H7 (cell line): Measurements from ENCODE around the gene SEMA6A. TPM values are rescaled to one million over a fixed set of nuclear protein-coding genes. Genes with fewer than 3 reads are reported as not detected.

Experiments used
- DNase-seq: peaks from one replicate; pipeline ENCODE4 v3.0.0; 2012
- H3K27me3 ChIP-seq: 2 replicates; pipeline ENCODE4 v1.6.0; 2011; ENCODE audit warnings: mild to moderate bottlenecking, low read length; ENCODE audit not compliant: control insufficient read depth, insufficient read depth
- H3K36me3 ChIP-seq: replicated peaks from 2 replicates; pipeline ENCODE4 v1.5.1; 2011; ENCODE audit warnings: low read length; ENCODE audit not compliant: control insufficient read depth, insufficient read depth
- H3K4me3 ChIP-seq: 2 replicates; pipeline ENCODE4 v1.5.1; 2011; ENCODE audit warnings: low read depth, mild to moderate bottlenecking, control low read depth, low read length, moderate library complexity; ENCODE audit not compliant: insufficient read depth
- total RNA-seq: library from RNA; depleted of rRNA; stranded (reverse); fragments of >200 nt; shearing (Covaris generic); gene quantifications from 2 replicates; pipeline ENCODE4 v1.2.3, GENCODE V29; 2014; rRNA removed

The SEMA6A gene
- total RNA-seq, result 207 and 294 TPM in 2 replicates

- Histone ChIP-seq H3K4me3 (peak within 1 kb of the TSS; percentile 99), H3K36me3 (peaks cover 8% of the 10 kb centered on the region; the same call in 1 of the 2 replicates), H3K27me3 (no peaks in the 10 kb centered on the region)
- peak; percentile 93 for DNase-seq
Measured at GRCh38 chr5:116574367-116575325, at the start of gene SEMA6A. Gene SEMA6A (minus strand): TSS chr5:116574823. CDS start chr5:116504944, 69,879 bp downstream.

- H3K27me3 ChIP-seq, result no peaks in the 10 kb centered on the region
- no peaks in the 10 kb centered on the region for H3K36me3 ChIP-seq
- no peak overlapping the region for H3K4me3 ChIP-seq
- no peak for DNase-seq
Measured at GRCh38 chr5:116622375-116623050, 47.9 kb upstream of the SEMA6A start.

GRCh38 chr5:116621599-116621998, 47.0 kb upstream of the SEMA6A start:
- no peaks in the 10 kb centered on the region; the same call in 1 of the 2 replicates for H3K27me3 ChIP-seq
- no peak overlapping the region for H3K4me3 ChIP-seq
- no peaks in the 10 kb centered on the region for H3K36me3 ChIP-seq
- no peak for DNase-seq

GRCh38 chr5:116616876-116617275, 42.3 kb upstream of the SEMA6A start:
- H3K36me3 ChIP-seq, result no peaks in the 10 kb centered on the region
- H3K27me3 ChIP-seq, result no peaks in the 10 kb centered on the region; the same call in 1 of the 2 replicates
- no peak for DNase-seq
- H3K4me3 ChIP-seq, result no peak overlapping the region

- H3K27me3 ChIP-seq, result no peaks in the 10 kb centered on the region; the same call in 1 of the 2 replicates
- no peak overlapping the region for H3K4me3 ChIP-seq
- DNase-seq, result no peak
- no peaks in the 10 kb centered on the region for H3K36me3 ChIP-seq
Measured at GRCh38 chr5:116614603-116614920, 39.9 kb upstream of the SEMA6A start.

- Histone ChIP-seq H3K36me3 (no peaks in the 10 kb centered on the region), H3K27me3 (no peaks in the 10 kb centered on the region; the same call in 1 of the 2 replicates), H3K4me3 (no peak overlapping the region)
- DNase-seq, result no peak
Measured at GRCh38 chr5:116613445-116613844, 38.8 kb upstream of the SEMA6A start.

- DNase-seq, result no peak
- Histone ChIP-seq H3K36me3 (no peaks in the 10 kb centered on the region), H3K27me3 (no peaks in the 10 kb centered on the region; the same call in 1 of the 2 replicates), H3K4me3 (no peak overlapping the region)
Measured at GRCh38 chr5:116612431-116612830, 37.8 kb upstream of the SEMA6A start.

GRCh38 chr5:116605310-116606070, 30.9 kb upstream of the SEMA6A start:
- DNase-seq, result no peak
- H3K36me3 ChIP-seq, result no peaks in the 10 kb centered on the region
- no peak overlapping the region for H3K4me3 ChIP-seq
- H3K27me3 ChIP-seq, result no peaks in the 10 kb centered on the region

- Histone ChIP-seq H3K27me3 (no peaks in the 10 kb centered on the region), H3K36me3 (no peaks in the 10 kb centered on the region), H3K4me3 (no peak overlapping the region)
- DNase-seq, result no peak
Measured at GRCh38 chr5:116604805-116605204, 30.2 kb upstream of the SEMA6A start.

GRCh38 chr5:116600876-116601275, 26.3 kb upstream of the SEMA6A start:
- DNase-seq, result no peak
- Histone ChIP-seq H3K4me3 (no peak overlapping the region), H3K27me3 (no peaks in the 10 kb centered on the region), H3K36me3 (no peaks in the 10 kb centered on the region)

GRCh38 chr5:116598911-116599310, 24.3 kb upstream of the SEMA6A start:
- H3K36me3 ChIP-seq, result no peaks in the 10 kb centered on the region
- H3K4me3 ChIP-seq, result no peak overlapping the region
- H3K27me3 ChIP-seq, result no peaks in the 10 kb centered on the region
- no peak for DNase-seq

GRCh38 chr5:116595498-116595897, 20.9 kb upstream of the SEMA6A start:
- Histone ChIP-seq H3K4me3 (no peak overlapping the region), H3K27me3 (no peaks in the 10 kb centered on the region), H3K36me3 (no peaks in the 10 kb centered on the region)
- DNase-seq, result no peak

GRCh38 chr5:116593340-116593739, 18.7 kb upstream of the SEMA6A start:
- Histone ChIP-seq H3K36me3 (no peaks in the 10 kb centered on the region), H3K4me3 (no peak overlapping the region), H3K27me3 (no peaks in the 10 kb centered on the region)
- DNase-seq, result no peak

GRCh38 chr5:116585227-116585626, 10.6 kb upstream of the SEMA6A start:
- H3K36me3 ChIP-seq, result no peaks in the 10 kb centered on the region
- no peaks in the 10 kb centered on the region for H3K27me3 ChIP-seq
- H3K4me3 ChIP-seq, result no peak overlapping the region
- DNase-seq, result no peak
